K562 (cell line): Measurements from ENCODE around the gene PXN. TPM values are rescaled to one million over a fixed set of nuclear protein-coding genes. Genes with fewer than 3 reads are reported as not detected.

Experiments
- BRD9 ChIP-seq: fragments of 450-650 bp; IDR thresholded peaks from 2 replicates; pipeline ENCODE4 v1.6.1; 2018; ENCODE audit warnings: low read depth; ENCODE audit not compliant: partially characterized antibody
- CAMTA2 ChIP-seq: fragments of 250-450 bp; sonication (Bioruptor Pico); conservative IDR thresholded peaks from 2 replicates; pipeline ENCODE4 v1.5.1; 2022
- CREB5 ChIP-seq: fragments of 250-450 bp; sonication (Bioruptor Pico); IDR thresholded peaks from 2 replicates; pipeline ENCODE4 v1.5.0; 2020; ENCODE audit warnings: mild to moderate bottlenecking
- ELF4 ChIP-seq: fragments of 450-650 bp; formaldehyde crosslinking; IDR thresholded peaks from 2 replicates; pipeline ENCODE4 v1.4.0; 2022; ENCODE audit warnings: missing genetic modification characterization
- EP400 ChIP-seq: fragments of 450-650 bp; IDR thresholded peaks from 2 replicates; pipeline ENCODE4 v1.6.1; 2017; ENCODE audit warnings: antibody characterized with exemption, mild to moderate bottlenecking, moderate library complexity
- ERF ChIP-seq: fragments of 450-650 bp; formaldehyde crosslinking; IDR thresholded peaks from 2 replicates; pipeline ENCODE4 v1.4.0; 2020; ENCODE audit warnings: mild to moderate bottlenecking, mixed read lengths
- ETS1 ChIP-seq: conservative IDR thresholded peaks from 2 replicates; pipeline ENCODE4 v1.6.1; 2011; ENCODE audit warnings: low read depth, mild to moderate bottlenecking, low read length; ENCODE audit not compliant: control insufficient read depth
- EZH2 ChIP-seq: IDR thresholded peaks from 2 replicates; pipeline ENCODE4 v1.6.1; 2012; ENCODE audit warnings: low read depth, mild to moderate bottlenecking, inconsistent platforms, low read length, borderline replicate concordance
- IRF2 ChIP-seq: sonication (generic); formaldehyde crosslinking; IDR thresholded peaks from 2 replicates; pipeline ENCODE4 v1.8.1; 2022; ENCODE audit warnings: mild to moderate bottlenecking, missing genetic modification reagents
- KLF1 ChIP-seq: fragments of 450-650 bp; IDR thresholded peaks from 2 replicates; pipeline ENCODE4 v1.6.1; 2016; ENCODE audit warnings: missing genetic modification characterization, missing compliant biosample characterization
- L3MBTL2 ChIP-seq: fragments of 450-650 bp; IDR thresholded peaks from 2 replicates; pipeline ENCODE4 v1.6.1; 2016; ENCODE audit warnings: mild to moderate bottlenecking, moderate library complexity
- MAFG ChIP-seq: fragments of 450-650 bp; conservative IDR thresholded peaks from 2 replicates; pipeline ENCODE4 v1.6.1; 2016; ENCODE audit warnings: missing genetic modification characterization, missing compliant biosample characterization
- MXI1 ChIP-seq: IDR thresholded peaks from 2 replicates; pipeline ENCODE4 v1.6.1; 2011; ENCODE audit warnings: low read depth, mild to moderate bottlenecking, improper control_type of control experiment, low read length
- RBFOX2 ChIP-seq: fragments of 200-400 bp; formaldehyde crosslinking; IDR thresholded peaks from 2 replicates; pipeline ENCODE4 v1.6.1; 2017; ENCODE audit warnings: low read depth, mild to moderate bottlenecking, low read length, moderate library complexity
- U2AF1 ChIP-seq: fragments of 200-400 bp; formaldehyde crosslinking; optimal IDR thresholded peaks from 2 replicates; pipeline ENCODE3; 2017; ENCODE audit warnings: mild to moderate bottlenecking, low read depth, low read length, moderate library complexity
- ZNF224 ChIP-seq: sonication (generic); formaldehyde crosslinking; IDR thresholded peaks from 2 replicates; pipeline ENCODE4 v1.8.0; 2022; ENCODE audit warnings: mild to moderate bottlenecking, missing genetic modification reagents
- ZNF23 ChIP-seq: fragments of 250-450 bp; sonication (Bioruptor Pico); IDR thresholded peaks from 2 replicates; pipeline ENCODE4 v1.4.0; 2020; ENCODE audit warnings: mild to moderate bottlenecking
- ZNF347 ChIP-seq: fragments of 450-650 bp; formaldehyde crosslinking; IDR thresholded peaks from 2 replicates; pipeline ENCODE4 v1.4.0; 2020; ENCODE audit warnings: low read depth, mild to moderate bottlenecking, moderate library complexity
- ZNF436 ChIP-seq: fragments of 250-450, 450-650 bp; sonication (Bioruptor Pico); formaldehyde crosslinking; IDR thresholded peaks from 2 replicates; pipeline ENCODE4 v1.7.0; 2020; ENCODE audit warnings: mild to moderate bottlenecking
- ZNF655 ChIP-seq: fragments of 250-450 bp; sonication (Bioruptor Pico); IDR thresholded peaks from 2 replicates; pipeline ENCODE4 v1.5.0; 2021
- polyA plus RNA-seq, 8 experiments: library from polyadenylated mRNA; depleted of rRNA in 4 of 8; stranded (reverse) in 5 of 8; unstranded in 3 of 8; fragments of >200 nt; fragmentation: Nextera tagmentation in 2 of 8; fragmentation: Illumina TruSeq in 1 of 8; extraction: Ambion mirVana in 2 of 8; extraction: Trizol in 1 of 8; gene quantifications; 2 replicates each; pipeline versions ENCODE4 v1.2.1 to v1.2.3, GENCODE V29; 2011 to 2014; ENCODE audit warnings: inconsistent platforms in 1 of 8, missing spikeins in 1 of 8
- total RNA-seq, 7 experiments: library from RNA; depleted of rRNA in 6 of 7; stranded (reverse); fragments of >200 nt in 6 of 7; fragmentation: Illumina TruSeq in 2 of 7; extraction: Trizol in 2 of 7; gene quantifications; 2 replicates each; pipeline versions ENCODE4 v1.2.1 to v1.2.3, GENCODE V29; 2011 to 2021; ENCODE audit warnings: low replicate concordance in 1 of 7
- TF ChIP-seq, protein P1 (sequence below): fragments of 450-650 bp; IDR thresholded peaks from 2 replicates; pipeline ENCODE4 v1.6.1; 2014; ENCODE audit warnings: low read depth, mild to moderate bottlenecking, moderate library complexity, borderline replicate concordance
- TF ChIP-seq, protein P2 (sequence below): sonication (generic); formaldehyde crosslinking; IDR thresholded peaks from 2 replicates; pipeline ENCODE4 v1.8.1; 2023; ENCODE audit warnings: mild to moderate bottlenecking, missing genetic modification reagents

The PXN gene
- total and polyA plus RNA-seq, 9 of the 15 experiments (the other 6 are each of a cell fraction or from before 2014, with no cell fraction given): 4.0 to 74.1 (median 18.6) TPM

DNA sequence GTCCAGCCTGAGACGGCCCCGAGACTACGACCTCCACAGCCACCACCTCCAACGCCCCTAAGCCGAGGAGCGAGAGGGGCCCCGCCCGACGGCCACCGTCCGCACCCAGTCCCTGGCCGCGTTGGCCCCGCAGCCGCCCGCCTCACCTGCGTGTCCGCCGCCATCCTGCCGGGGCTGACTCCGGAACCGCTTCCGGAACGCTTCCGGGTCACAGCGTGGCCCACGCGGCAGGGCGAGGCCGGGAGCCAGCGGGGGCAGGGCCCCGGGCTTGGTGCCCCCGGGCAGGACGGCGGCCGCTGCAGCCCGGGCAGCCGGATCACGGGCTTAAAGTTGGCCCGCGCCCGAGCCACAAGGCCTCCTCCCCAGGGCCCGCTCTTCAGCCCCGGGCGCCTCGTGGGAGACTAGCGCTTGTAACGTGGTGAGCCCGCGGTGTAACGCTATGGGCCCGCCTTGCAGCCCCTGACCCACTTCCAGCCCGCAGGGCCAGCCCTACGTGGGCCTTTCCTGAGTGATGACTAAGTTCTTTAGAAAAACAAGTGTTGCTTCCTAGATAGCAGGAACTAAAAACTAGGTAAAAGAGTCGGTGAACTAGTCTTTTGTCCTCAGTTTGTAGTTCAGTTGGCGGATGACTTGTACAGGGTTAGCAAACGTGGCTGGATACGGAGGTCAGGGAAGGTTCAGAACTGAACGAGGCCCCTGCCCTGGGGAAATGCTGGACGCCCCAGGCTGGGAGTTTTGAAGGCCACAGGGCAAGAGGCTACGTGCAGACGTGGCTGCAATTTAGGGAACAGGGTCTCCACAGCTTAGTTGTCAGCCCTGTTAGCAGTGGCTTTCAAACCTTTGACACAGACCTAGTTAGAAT lies 70.8 kb downstream of the PXN start, which contains the start of gene GCN1 (continued):
- peak; percentile 34; the same call in 1 of the 2 replicates for TF ChIP-seq CAMTA2 (CRISPR knock-in tag)
- peak; percentile 88 for TF ChIP-seq KLF1 (tag)
- TF ChIP-seq ZNF655 (CRISPR knock-in tag): no peak
- peak; percentile 78 for TF ChIP-seq MXI1
- peak; percentile 29; the same call in 1 of the 2 replicates for TF ChIP-seq MAFG
- peak; percentile 27 for TF ChIP-seq ERF (CRISPR knock-in tag)
- TF ChIP-seq, protein P1, sequence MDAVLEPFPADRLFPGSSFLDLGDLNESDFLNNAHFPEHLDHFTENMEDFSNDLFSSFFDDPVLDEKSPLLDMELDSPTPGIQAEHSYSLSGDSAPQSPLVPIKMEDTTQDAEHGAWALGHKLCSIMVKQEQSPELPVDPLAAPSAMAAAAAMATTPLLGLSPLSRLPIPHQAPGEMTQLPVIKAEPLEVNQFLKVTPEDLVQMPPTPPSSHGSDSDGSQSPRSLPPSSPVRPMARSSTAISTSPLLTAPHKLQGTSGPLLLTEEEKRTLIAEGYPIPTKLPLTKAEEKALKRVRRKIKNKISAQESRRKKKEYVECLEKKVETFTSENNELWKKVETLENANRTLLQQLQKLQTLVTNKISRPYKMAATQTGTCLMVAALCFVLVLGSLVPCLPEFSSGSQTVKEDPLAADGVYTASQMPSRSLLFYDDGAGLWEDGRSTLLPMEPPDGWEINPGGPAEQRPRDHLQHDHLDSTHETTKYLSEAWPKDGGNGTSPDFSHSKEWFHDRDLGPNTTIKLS: peak; percentile 99
- peak; percentile 60; the same call in 1 of the 2 replicates for TF ChIP-seq ELF4 (CRISPR knock-in tag)
- peak; percentile 99 for TF ChIP-seq RBFOX2
- peak; percentile 90 for TF ChIP-seq U2AF1
- TF ChIP-seq EZH2: no peak
- peak; percentile 88 for TF ChIP-seq ETS1
- TF ChIP-seq BRD9: peak; percentile 64
- TF ChIP-seq CREB5 (CRISPR knock-in tag): no peak
- no peak for TF ChIP-seq ZNF23
- TF ChIP-seq IRF2 (CRISPR knock-in tag): no peak
- TF ChIP-seq ZNF436 (CRISPR knock-in tag): no peak
- peak; percentile 97 for TF ChIP-seq EP400
- TF ChIP-seq ZNF347 (CRISPR knock-in tag): 0 out of 2 replicates have a peak, but pooled peaks have one; percentile 34
- TF ChIP-seq ZNF224: no peak
- TF ChIP-seq, protein P2, sequence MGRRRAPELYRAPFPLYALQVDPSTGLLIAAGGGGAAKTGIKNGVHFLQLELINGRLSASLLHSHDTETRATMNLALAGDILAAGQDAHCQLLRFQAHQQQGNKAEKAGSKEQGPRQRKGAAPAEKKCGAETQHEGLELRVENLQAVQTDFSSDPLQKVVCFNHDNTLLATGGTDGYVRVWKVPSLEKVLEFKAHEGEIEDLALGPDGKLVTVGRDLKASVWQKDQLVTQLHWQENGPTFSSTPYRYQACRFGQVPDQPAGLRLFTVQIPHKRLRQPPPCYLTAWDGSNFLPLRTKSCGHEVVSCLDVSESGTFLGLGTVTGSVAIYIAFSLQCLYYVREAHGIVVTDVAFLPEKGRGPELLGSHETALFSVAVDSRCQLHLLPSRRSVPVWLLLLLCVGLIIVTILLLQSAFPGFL (CRISPR knock-in tag): peak; percentile 30; the same call in 1 of the 2 replicates
- peak; percentile 97 for TF ChIP-seq L3MBTL2
